ENCODE measurements around the gene CDC42BPG. TPM values are rescaled to one million over a fixed set of nuclear protein-coding genes. Genes with fewer than 3 reads are reported as not detected.
A peak's percentile ranks its signal among the peaks of the same experiment; 100 is the strongest.

Gene CDC42BPG
- total and polyA plus RNA-seq, 9 of the 15 experiments (the other 6 are each of a cell fraction or from before 2014, with no cell fraction given), result 0.04 to 8.8 (median 2.1) TPM

GRCh38 chr11:64810271-64810890 lies 34.1 kb downstream of the CDC42BPG start, which contains the start of gene MEN1 (continued):
- TF ChIP-seq GTF2A2 (tag; IDR thresholded peaks at IDR 0.05) (no peak), SREBF1 (IDR thresholded peaks at IDR 0.05; ENCODE audit: borderline replicate concordance, low read depth, low read length) (no peak), ELF1 (tag; IDR thresholded peaks at IDR 0.05) (peak; percentile 95), ZNF263 (CRISPR knock-in tag; IDR thresholded peaks at IDR 0.05; ENCODE audit: borderline replicate concordance) (no peak), FOXJ2 (tag; IDR thresholded peaks at IDR 0.05) (0 out of 2 replicates have a peak, but pooled peaks have one; percentile 42), TCF3 (CRISPR knock-in tag; IDR thresholded peaks at IDR 0.05) (no peak), NCOR1 (IDR thresholded peaks at IDR 0.05) (no peak), ZC3H11A (IDR thresholded peaks at IDR 0.05; ENCODE audit: low read depth, low read length) (no peak), ZFP1 (CRISPR knock-in tag; IDR thresholded peaks at IDR 0.05) (no peak), CTCFL (IDR thresholded peaks at IDR 0.05; ENCODE audit: borderline replicate concordance, insufficient read depth, low read depth, low read length, poor library complexity, severe bottlenecking) (peak; percentile 39), NKRF (IDR thresholded peaks at IDR 0.05; ENCODE audit: borderline replicate concordance) (no peak), RB1 (IDR thresholded peaks at IDR 0.05; ENCODE audit: low read depth) (peak; percentile 67; the same call in 1 of the 2 replicates), TFAM (CRISPR knock-in tag; conservative IDR thresholded peaks at IDR 0.05) (no peak), CBX2 (IDR thresholded peaks at IDR 0.05; ENCODE audit: insufficient read depth, low read length, poor library complexity, severe bottlenecking) (no peak)
- TF ChIP-seq, protein P1, sequence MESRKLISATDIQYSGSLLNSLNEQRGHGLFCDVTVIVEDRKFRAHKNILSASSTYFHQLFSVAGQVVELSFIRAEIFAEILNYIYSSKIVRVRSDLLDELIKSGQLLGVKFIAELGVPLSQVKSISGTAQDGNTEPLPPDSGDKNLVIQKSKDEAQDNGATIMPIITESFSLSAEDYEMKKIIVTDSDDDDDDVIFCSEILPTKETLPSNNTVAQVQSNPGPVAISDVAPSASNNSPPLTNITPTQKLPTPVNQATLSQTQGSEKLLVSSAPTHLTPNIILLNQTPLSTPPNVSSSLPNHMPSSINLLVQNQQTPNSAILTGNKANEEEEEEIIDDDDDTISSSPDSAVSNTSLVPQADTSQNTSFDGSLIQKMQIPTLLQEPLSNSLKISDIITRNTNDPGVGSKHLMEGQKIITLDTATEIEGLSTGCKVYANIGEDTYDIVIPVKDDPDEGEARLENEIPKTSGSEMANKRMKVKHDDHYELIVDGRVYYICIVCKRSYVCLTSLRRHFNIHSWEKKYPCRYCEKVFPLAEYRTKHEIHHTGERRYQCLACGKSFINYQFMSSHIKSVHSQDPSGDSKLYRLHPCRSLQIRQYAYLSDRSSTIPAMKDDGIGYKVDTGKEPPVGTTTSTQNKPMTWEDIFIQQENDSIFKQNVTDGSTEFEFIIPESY (CRISPR knock-in tag; IDR thresholded peaks at IDR 0.05), result peak; percentile 10; the same call in 1 of the 2 replicates
- TF ChIP-seq, protein P2, sequence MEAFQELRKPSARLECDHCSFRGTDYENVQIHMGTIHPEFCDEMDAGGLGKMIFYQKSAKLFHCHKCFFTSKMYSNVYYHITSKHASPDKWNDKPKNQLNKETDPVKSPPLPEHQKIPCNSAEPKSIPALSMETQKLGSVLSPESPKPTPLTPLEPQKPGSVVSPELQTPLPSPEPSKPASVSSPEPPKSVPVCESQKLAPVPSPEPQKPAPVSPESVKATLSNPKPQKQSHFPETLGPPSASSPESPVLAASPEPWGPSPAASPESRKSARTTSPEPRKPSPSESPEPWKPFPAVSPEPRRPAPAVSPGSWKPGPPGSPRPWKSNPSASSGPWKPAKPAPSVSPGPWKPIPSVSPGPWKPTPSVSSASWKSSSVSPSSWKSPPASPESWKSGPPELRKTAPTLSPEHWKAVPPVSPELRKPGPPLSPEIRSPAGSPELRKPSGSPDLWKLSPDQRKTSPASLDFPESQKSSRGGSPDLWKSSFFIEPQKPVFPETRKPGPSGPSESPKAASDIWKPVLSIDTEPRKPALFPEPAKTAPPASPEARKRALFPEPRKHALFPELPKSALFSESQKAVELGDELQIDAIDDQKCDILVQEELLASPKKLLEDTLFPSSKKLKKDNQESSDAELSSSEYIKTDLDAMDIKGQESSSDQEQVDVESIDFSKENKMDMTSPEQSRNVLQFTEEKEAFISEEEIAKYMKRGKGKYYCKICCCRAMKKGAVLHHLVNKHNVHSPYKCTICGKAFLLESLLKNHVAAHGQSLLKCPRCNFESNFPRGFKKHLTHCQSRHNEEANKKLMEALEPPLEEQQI (IDR thresholded peaks at IDR 0.05), result no peak

Measured in K562 (cell line).